Measurements from ENCODE around the gene FBRSL1. TPM values are rescaled to one million over a fixed set of nuclear protein-coding genes. Genes with fewer than 3 reads are reported as not detected.
"Not testable (repeated sequence)": the region's sequence is repeated elsewhere in the genome, so short reads cannot be mapped to it uniquely, and the experiment has no call there.

Gene FBRSL1
- total RNA-seq, 1 donor from 2014 or later, result 108 TPM

GRCh38 chr12:132461526-132461925 lies 28.4 kb upstream of the FBRSL1 start:
- peaks cover 11% of the 10 kb centered on the region for H3K4me1 Mint-ChIP-seq (ENCODE audit: unreplicated experiment)
- DNase-seq (ENCODE audit: extremely low spot score, unreplicated experiment), result no peak
- H3K27me3 Mint-ChIP-seq, result peaks cover 4% of the 10 kb centered on the region
- TF ChIP-seq, protein P1, sequence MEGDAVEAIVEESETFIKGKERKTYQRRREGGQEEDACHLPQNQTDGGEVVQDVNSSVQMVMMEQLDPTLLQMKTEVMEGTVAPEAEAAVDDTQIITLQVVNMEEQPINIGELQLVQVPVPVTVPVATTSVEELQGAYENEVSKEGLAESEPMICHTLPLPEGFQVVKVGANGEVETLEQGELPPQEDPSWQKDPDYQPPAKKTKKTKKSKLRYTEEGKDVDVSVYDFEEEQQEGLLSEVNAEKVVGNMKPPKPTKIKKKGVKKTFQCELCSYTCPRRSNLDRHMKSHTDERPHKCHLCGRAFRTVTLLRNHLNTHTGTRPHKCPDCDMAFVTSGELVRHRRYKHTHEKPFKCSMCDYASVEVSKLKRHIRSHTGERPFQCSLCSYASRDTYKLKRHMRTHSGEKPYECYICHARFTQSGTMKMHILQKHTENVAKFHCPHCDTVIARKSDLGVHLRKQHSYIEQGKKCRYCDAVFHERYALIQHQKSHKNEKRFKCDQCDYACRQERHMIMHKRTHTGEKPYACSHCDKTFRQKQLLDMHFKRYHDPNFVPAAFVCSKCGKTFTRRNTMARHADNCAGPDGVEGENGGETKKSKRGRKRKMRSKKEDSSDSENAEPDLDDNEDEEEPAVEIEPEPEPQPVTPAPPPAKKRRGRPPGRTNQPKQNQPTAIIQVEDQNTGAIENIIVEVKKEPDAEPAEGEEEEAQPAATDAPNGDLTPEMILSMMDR (conservative IDR thresholded peaks at IDR 0.05), result no peak
- no peaks in the 10 kb centered on the region for H3K9me3 Mint-ChIP-seq
- no peak overlapping the region for H3K27ac Mint-ChIP-seq
- H3K36me3 Mint-ChIP-seq, result no peaks in the 10 kb centered on the region
- no peak overlapping the region for H3K4me3 Mint-ChIP-seq

DNA sequence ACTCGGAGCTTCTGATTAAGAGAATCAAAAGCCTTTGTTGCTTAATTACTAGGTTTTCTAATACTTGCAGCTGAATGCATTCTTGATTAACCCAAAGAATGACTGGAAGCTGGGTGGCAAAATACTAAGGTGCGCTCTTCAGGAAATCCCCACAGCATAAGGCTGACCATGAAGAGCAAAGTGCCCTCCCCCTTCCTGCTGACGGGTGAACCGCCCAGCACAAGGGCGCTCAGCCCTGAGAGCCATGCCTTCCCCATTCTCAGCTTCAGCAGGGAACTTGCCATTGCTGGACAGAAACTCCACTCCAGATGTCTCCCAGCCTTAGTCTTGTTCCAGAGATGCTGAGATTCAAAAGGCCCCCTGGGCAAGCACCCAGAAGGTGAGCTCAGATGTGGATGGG lies 27.2 kb upstream of the FBRSL1 start:
- H3K4me1 Mint-ChIP-seq (ENCODE audit: unreplicated experiment), result peaks cover 11% of the 10 kb centered on the region

GRCh38 chr12:132463284-132463924 lies 26.5 kb upstream of the FBRSL1 start:
- not testable (repeated sequence) for H3K9me3 Mint-ChIP-seq; DNase-seq (ENCODE audit: extremely low spot score, unreplicated experiment); H3K27ac Mint-ChIP-seq; H3K36me3 Mint-ChIP-seq; H3K4me3 Mint-ChIP-seq
- peaks cover 12% of the 10 kb centered on the region for H3K27me3 Mint-ChIP-seq
- H3K4me1 Mint-ChIP-seq (ENCODE audit: unreplicated experiment), result peaks cover 11% of the 10 kb centered on the region

More for the DNA sequence above, 27.2 kb upstream of the FBRSL1 start:
- Mint-ChIP-seq H3K36me3 (no peaks in the 10 kb centered on the region), H3K27me3 (peaks cover 6% of the 10 kb centered on the region), H3K9me3 (no peaks in the 10 kb centered on the region), H3K27ac (no peak overlapping the region), H3K4me3 (no peak overlapping the region)
- TF ChIP-seq, protein P1 (conservative IDR thresholded peaks at IDR 0.05), result no peak
- no peak for DNase-seq (ENCODE audit: extremely low spot score, unreplicated experiment)

- not testable (repeated sequence) for H3K9me3 Mint-ChIP-seq
Measured at GRCh38 chr12:132464304-132464703, 25.6 kb upstream of the FBRSL1 start.

GRCh38 chr12:132464820-132465219 lies 25.1 kb upstream of the FBRSL1 start:
- TF ChIP-seq, protein P1 (conservative IDR thresholded peaks at IDR 0.05), result no peak
- DNase-seq (ENCODE audit: extremely low spot score, unreplicated experiment), result no peak
- H3K9me3 Mint-ChIP-seq, result no peaks in the 10 kb centered on the region
- no peaks in the 10 kb centered on the region for H3K36me3 Mint-ChIP-seq
- peaks cover 12% of the 10 kb centered on the region for H3K4me1 Mint-ChIP-seq (ENCODE audit: unreplicated experiment)
- H3K4me3 Mint-ChIP-seq, result no peak overlapping the region
- H3K27me3 Mint-ChIP-seq, result peaks cover 16% of the 10 kb centered on the region
- H3K27ac Mint-ChIP-seq, result no peak overlapping the region

More at GRCh38 chr12:132464304-132464703, 25.6 kb upstream of the FBRSL1 start:
- not testable (repeated sequence) for DNase-seq (ENCODE audit: extremely low spot score, unreplicated experiment); H3K36me3 Mint-ChIP-seq; H3K27ac Mint-ChIP-seq; H3K4me1 Mint-ChIP-seq (ENCODE audit: unreplicated experiment); H3K4me3 Mint-ChIP-seq
- H3K27me3 Mint-ChIP-seq, result peaks cover 11% of the 10 kb centered on the region

DNA sequence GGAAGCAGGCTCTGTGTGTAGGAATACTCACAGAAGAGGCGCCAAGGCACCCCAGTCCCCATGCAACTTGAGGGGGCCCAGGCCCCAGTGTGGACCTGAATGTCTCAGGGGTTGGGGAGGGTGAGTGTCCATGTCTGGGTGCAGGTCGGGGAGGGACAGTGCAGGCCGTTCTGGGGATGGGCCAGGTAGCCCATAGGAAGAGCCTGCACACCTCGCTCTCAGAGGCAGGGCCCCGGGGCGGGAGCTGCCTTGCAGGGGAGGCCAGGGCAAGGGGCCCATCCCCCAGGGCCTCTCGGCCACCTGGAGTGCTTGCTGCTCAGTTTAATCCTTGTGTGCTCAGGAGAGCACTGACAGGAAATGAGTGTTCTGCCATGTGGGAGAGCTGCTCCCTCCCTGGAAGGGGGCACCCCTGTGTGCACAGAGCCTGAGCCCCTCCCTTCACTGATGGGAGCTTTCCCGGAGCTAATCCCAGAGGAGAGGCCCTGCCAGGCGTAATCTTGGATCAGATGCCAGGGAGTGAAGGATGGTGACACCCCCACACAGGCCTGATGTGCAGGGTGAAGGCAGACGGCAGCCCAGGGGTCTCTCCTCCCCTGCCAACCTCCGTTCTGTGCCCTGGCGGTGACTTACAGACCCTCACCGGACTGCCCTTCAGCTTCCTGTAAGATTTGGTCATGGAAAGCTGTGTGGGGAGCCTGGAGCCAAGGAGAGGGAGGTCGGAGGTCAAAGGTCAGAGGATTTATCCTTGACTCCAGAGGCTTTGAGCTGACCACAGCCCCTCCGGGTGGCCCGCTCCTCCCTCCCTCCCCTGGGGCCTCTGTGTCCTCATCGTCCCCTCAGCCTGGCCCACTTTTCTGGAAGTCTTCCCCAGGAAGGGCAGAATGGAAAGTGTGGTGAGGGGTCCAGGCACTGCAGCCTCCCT lies 24.4 kb upstream of the FBRSL1 start:
- Mint-ChIP-seq H3K4me3 (no peak overlapping the region), H3K9me3 (no peaks in the 10 kb centered on the region), H3K27me3 (peaks cover 20% of the 10 kb centered on the region), H3K27ac (no peak overlapping the region), H3K4me1 (ENCODE audit: unreplicated experiment) (peaks cover 14% of the 10 kb centered on the region), H3K36me3 (no peaks in the 10 kb centered on the region)
- DNase-seq (ENCODE audit: extremely low spot score, unreplicated experiment), result no peak
- TF ChIP-seq, protein P1 (conservative IDR thresholded peaks at IDR 0.05), result no peak
